Testis (tissue), 3 donors: ENCODE results near the gene SLC30A4. TPM values are rescaled to one million over a fixed set of nuclear protein-coding genes. Genes with fewer than 3 reads are reported as not detected.

ENCODE experiments used
- DNase-seq: peaks from one replicate; pipeline ENCODE4 v3.0.0-alpha.2; 2019
- H3K27ac ChIP-seq, 2 donors: fragments of 200-600 bp; sonication (generic); one replicate each; pipeline ENCODE4 v1.5.1; 2019
- H3K27me3 ChIP-seq: fragments of 200-600 bp; sonication (generic); one replicate; pipeline ENCODE4 v1.5.1; 2019
- H3K36me3 ChIP-seq: fragments of 200-600 bp; sonication (generic); one replicate; pipeline ENCODE4 v1.5.1; 2017; ENCODE audit warnings: low read depth; ENCODE audit errors: missing control alignments
- H3K4me1 ChIP-seq: fragments of 200-600 bp; sonication (generic); one replicate; pipeline ENCODE4 v1.5.1; 2019
- H3K4me3 ChIP-seq, 2 donors: fragments of 200-600 bp; sonication (generic); one replicate each; pipeline ENCODE4 v1.5.1; 2017 to 2019
- H3K9me3 ChIP-seq: fragments of 200-600 bp; sonication (generic); one replicate; pipeline ENCODE4 v1.5.1; 2017
- POLR2A ChIP-seq: fragments of 450-650 bp; IDR thresholded peaks from one replicate; pipeline ENCODE4 v1.6.1; 2017; ENCODE audit warnings: antibody characterized with exemption, mild to moderate bottlenecking, moderate library complexity
- WGBS, 2 donors: methylation state at CpG; one replicate each; pipeline ENCODE4 v1.1.5; 2018; 5-methylcytosine and 5-hydroxymethylcytosine counted together
- intact Hi-C: fragments of 100-400 bp; cut with DNase I; formaldehyde crosslinking; loops from one replicate; pipeline ENCODE4 v1.15.1; 2023; ENCODE audit warnings: low total_unique reads
- microRNA counts, 2 donors: library from miRNA; unstranded; fragments of <30 nt; microRNA quantifications; one replicate each; lab custom pipeline; 2016
- polyA plus RNA-seq: library from polyadenylated mRNA; stranded (reverse); fragments of 350-450 nt; fragmentation: Illumina TruSeq; extraction: RNeasy Lipid Tissue Mini Kit (QIAGEN cat#74804); gene quantifications from one replicate; pipeline ENCODE4 v1.2.3, GENCODE V29; 2014; ENCODE audit warnings: low read depth, low replicate concordance; ENCODE audit not compliant: insufficient read depth
- small RNA-seq, 2 donors: library from RNA; depleted of rRNA; stranded (forward); fragments of <200 nt; gene quantifications; one replicate each; pipeline ENCODE3, GENCODE V24; 2016
- total RNA-seq, 2 donors: library from RNA; depleted of rRNA; stranded (reverse); fragments of >200 nt; gene quantifications; one replicate each; pipeline ENCODE4 v1.2.3, GENCODE V29; 2016
- TF ChIP-seq, protein P1 (sequence below), 3 experiments: fragments of 450-650 bp in 2 of 3; fragments of 200-600 bp in 1 of 3; sonication (generic) in 1 of 3; IDR thresholded peaks; one replicate each; pipeline ENCODE4 v1.5.1; 2016 to 2019; ENCODE audit warnings: antibody characterized with exemption in 3 of 3, mild to moderate bottlenecking in 2 of 3, moderate library complexity in 1 of 3

The SLC30A4 gene
- total and polyA plus RNA-seq, 3 donors from 2014 or later = 18.8 to 32.6 (median 28.1) TPM

GRCh38 chr15:45435124-45435903 lies 87.2 kb downstream of the SLC30A4 start:
- no peaks in the 10 kb centered on the region for H3K27me3 ChIP-seq
- H3K4me1 ChIP-seq = no peaks in the 10 kb centered on the region
- no peaks in the 10 kb centered on the region for H3K36me3 ChIP-seq
- no peak for DNase-seq
- intact Hi-C loops = no loop called here
- no peaks in the 10 kb centered on the region for H3K9me3 ChIP-seq
- 67 to 71% methylated on average over 8 of the region's 8 CpGs for WGBS, 2 donors
- no peak overlapping the region for H3K27ac ChIP-seq
- H3K4me3 ChIP-seq = no peak overlapping the region
- TF ChIP-seq, protein P1, sequence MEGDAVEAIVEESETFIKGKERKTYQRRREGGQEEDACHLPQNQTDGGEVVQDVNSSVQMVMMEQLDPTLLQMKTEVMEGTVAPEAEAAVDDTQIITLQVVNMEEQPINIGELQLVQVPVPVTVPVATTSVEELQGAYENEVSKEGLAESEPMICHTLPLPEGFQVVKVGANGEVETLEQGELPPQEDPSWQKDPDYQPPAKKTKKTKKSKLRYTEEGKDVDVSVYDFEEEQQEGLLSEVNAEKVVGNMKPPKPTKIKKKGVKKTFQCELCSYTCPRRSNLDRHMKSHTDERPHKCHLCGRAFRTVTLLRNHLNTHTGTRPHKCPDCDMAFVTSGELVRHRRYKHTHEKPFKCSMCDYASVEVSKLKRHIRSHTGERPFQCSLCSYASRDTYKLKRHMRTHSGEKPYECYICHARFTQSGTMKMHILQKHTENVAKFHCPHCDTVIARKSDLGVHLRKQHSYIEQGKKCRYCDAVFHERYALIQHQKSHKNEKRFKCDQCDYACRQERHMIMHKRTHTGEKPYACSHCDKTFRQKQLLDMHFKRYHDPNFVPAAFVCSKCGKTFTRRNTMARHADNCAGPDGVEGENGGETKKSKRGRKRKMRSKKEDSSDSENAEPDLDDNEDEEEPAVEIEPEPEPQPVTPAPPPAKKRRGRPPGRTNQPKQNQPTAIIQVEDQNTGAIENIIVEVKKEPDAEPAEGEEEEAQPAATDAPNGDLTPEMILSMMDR (IDR thresholded peaks at IDR 0.05) = no peak
- no peak for TF ChIP-seq POLR2A

DNA sequence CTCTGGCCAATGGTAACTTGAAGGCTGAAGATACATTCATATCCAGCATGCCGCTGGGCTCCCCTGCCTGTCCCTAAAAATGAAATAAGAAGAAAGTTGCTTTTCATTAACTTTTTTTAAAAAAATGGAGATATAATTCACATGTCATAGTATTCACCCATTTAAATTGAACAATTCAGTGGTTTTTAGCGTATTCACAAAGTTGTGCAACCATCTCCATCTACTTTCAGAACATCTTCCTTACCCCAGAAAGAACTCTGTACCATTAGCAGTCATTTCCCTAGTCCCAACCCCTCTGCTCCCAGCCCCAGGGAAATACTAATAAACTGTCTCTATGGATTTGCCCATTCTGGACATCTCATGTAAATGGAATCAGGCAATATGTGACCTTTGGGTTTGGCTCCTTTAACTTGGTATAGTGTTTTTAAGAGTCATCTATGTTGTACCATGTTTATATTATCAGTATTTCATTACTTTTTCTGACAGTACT lies 88.4 kb downstream of the SLC30A4 start:
- WGBS, 2 donors = 93 to 95% methylated on average over 2 of the region's 2 CpGs
- Histone ChIP-seq H3K36me3 (no peaks in the 10 kb centered on the region), H3K27me3 (no peaks in the 10 kb centered on the region), H3K4me1 (no peaks in the 10 kb centered on the region), H3K27ac (no peak overlapping the region), H3K4me3 (no peak overlapping the region), H3K9me3 (no peaks in the 10 kb centered on the region)
- no peak for TF ChIP-seq POLR2A
- TF ChIP-seq, protein P1 (IDR thresholded peaks at IDR 0.05) = no peak
- DNase-seq = no peak
- intact Hi-C loops = no loop called here

DNA sequence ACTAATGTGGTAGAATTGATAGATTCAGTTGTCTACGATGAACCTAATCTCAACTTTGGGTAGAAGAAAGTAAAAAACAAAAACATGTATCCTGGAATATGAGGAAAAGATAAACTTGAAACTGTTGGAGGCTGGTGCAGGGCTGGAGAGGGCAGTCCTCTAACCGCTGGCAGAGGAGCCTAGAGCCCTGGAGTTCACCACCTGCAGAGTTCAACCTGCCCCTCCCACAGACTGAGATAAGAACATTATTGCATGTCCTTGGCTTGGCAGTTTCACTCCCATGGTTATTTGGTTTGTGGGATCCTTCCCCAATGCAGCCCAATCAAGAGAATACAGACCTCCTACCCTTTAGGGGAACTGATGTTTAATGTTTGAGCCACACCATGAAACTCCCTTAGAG lies 91.0 kb downstream of the SLC30A4 start:
- intact Hi-C loops = no loop called here
- 59 to 86% methylated on average over 2 of the region's 2 CpGs for WGBS, 2 donors
- no peak overlapping the region for H3K27ac ChIP-seq
- H3K4me3 ChIP-seq = no peak overlapping the region
- no peaks in the 10 kb centered on the region for H3K4me1 ChIP-seq
- no peak for TF ChIP-seq POLR2A
- TF ChIP-seq, protein P1 (IDR thresholded peaks at IDR 0.05) = no peak
- no peaks in the 10 kb centered on the region for H3K36me3 ChIP-seq
- H3K9me3 ChIP-seq = no peaks in the 10 kb centered on the region
- H3K27me3 ChIP-seq = no peaks in the 10 kb centered on the region
- DNase-seq = no peak

GRCh38 chr15:45429941-45430792 lies 92.4 kb downstream of the SLC30A4 start:
- peak overlapping the region; percentile 57 to 60 for H3K4me3 ChIP-seq
- no peaks in the 10 kb centered on the region for H3K9me3 ChIP-seq
- peak; percentile 86 for DNase-seq
- intact Hi-C loops = no loop called here
- WGBS, 2 donors = 20 to 31% methylated on average over 30 to 69 of the region's 73 CpGs
- H3K36me3 ChIP-seq = no peaks in the 10 kb centered on the region
- H3K4me1 ChIP-seq = no peaks in the 10 kb centered on the region
- H3K27me3 ChIP-seq = no peaks in the 10 kb centered on the region
- peak overlapping the region in 1 of 2 donors; percentile 65 for H3K27ac ChIP-seq
- TF ChIP-seq POLR2A = no peak
- TF ChIP-seq, protein P1 (IDR thresholded peaks at IDR 0.05) = peak; percentile 80 to 95 (median 84)

MicroRNAs within 50 kb of the gene (microRNA counts, 767-probe panel; counts per million panel counts)
- microRNA hsa-miR-147b (lab: Ali Mortazavi, UCI) = 0 to 152 counts per million in 2 donors

Small RNA genes within 50 kb of the gene (small RNA-seq; reads per million reads assigned to genes)
- gene DPPA5P2 = 0 reads per million in 2 donors
- 0 reads per million in 2 donors for gene SNORA41B

Other genes with a start within 250 kb of the SLC30A4 start
- 100 to 1,000 TPM; 386 to 446 TPM for gene GATM, start 144.2 kb downstream of the SLC30A4 start, total RNA-seq
- 147 TPM for gene GATM, start 144.2 kb downstream of the SLC30A4 start, polyA plus RNA-seq
- 10 to 100 TPM; 45.3 to 49.7 TPM for gene BLOC1S6, start 64.6 kb upstream of the SLC30A4 start, total RNA-seq
- gene BLOC1S6, start 64.6 kb upstream of the SLC30A4 start, polyA plus RNA-seq = 29.1 TPM
- 1 to 10 TPM; 8.1 to 9.1 TPM for gene SQOR, start 112.3 kb upstream of the SLC30A4 start, total RNA-seq
- 18.2 TPM for gene SQOR, start 112.3 kb upstream of the SLC30A4 start, polyA plus RNA-seq